WERI-Rb-1 (cell line): ENCODE measurements around the gene NDUFS8.

Experiments used
- DNase-seq: peaks from one replicate; pipeline ENCODE4 v3.0.0-alpha.2; 2020
- H3K27ac ChIP-seq: fragments of 250-450 bp; sonication (Bioruptor Pico); 2 replicates; pipeline ENCODE4 v1.5.1; 2020; ENCODE audit warnings: mild to moderate bottlenecking, moderate library complexity
- H3K27me3 ChIP-seq: fragments of 250-450 bp; sonication (Bioruptor Pico); 2 replicates; pipeline ENCODE4 v1.5.1; 2021; ENCODE audit warnings: mild to moderate bottlenecking, low read depth, moderate library complexity; ENCODE audit not compliant: insufficient read depth, severe bottlenecking
- H3K36me3 ChIP-seq: fragments of 250-450 bp; sonication (Bioruptor Pico); 2 replicates; pipeline ENCODE4 v1.5.1; 2020; ENCODE audit warnings: mild to moderate bottlenecking, moderate library complexity
- H3K4me3 ChIP-seq: 2 replicates; pipeline ENCODE4 v1.5.1; 2011; ENCODE audit warnings: low read depth, mild to moderate bottlenecking, control low read depth, low read length
- H3K9me3 ChIP-seq: fragments of 250-450 bp; sonication (Bioruptor Pico); 2 replicates; pipeline ENCODE4 v1.5.1; 2021; ENCODE audit warnings: mild to moderate bottlenecking, moderate library complexity; ENCODE audit not compliant: severe bottlenecking
- TF ChIP-seq, protein P1 (sequence below): IDR thresholded peaks from 2 replicates; pipeline ENCODE4 v1.5.1; 2011; ENCODE audit warnings: low read depth, mild to moderate bottlenecking, control low read depth, inconsistent platforms, low read length

NDUFS8 gene

DNA sequence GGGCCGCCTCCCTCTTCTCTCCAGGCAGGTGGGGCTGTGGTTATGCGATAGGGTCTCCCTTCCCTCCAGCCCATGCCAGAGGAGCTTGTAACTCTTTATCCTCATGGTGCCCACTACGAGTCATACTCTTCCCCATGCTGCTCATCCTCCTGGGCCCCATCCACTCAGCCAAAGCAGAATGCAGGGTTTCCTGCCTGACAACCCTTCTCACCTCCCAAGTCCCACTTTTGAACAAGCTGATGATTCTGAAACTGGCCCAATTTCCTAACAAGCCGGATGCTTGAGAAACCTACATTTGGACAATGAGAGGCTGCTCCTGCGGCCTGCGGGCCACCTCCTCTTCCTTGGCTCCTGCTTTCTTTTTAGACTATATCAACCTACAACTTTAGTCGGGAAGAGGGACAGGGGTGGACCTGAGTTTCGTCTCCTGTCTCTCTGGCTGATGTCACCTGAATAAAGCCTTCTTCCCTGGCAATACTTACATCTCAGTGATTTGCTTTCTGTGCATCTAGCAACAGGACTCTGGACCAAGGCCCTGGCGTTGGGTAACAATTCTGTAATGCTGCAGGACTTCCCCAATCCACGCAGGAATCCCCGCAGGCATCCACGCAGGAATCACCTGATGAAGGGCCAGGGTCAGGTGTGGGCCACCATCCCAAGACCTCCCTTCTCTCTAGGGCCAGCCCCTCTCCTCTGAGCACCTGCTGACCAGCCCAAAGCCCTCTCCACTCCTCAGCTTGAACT lies 1.5 kb upstream of the NDUFS8 start:
- no peak for DNase-seq
- Histone ChIP-seq H3K27me3 (no peaks in the 10 kb centered on the region), H3K4me3 (no peak overlapping the region), H3K36me3 (peaks cover 21% of the 10 kb centered on the region), H3K9me3 (peaks cover 3% of the 10 kb centered on the region), H3K27ac (no peak overlapping the region)
- TF ChIP-seq, protein P1, sequence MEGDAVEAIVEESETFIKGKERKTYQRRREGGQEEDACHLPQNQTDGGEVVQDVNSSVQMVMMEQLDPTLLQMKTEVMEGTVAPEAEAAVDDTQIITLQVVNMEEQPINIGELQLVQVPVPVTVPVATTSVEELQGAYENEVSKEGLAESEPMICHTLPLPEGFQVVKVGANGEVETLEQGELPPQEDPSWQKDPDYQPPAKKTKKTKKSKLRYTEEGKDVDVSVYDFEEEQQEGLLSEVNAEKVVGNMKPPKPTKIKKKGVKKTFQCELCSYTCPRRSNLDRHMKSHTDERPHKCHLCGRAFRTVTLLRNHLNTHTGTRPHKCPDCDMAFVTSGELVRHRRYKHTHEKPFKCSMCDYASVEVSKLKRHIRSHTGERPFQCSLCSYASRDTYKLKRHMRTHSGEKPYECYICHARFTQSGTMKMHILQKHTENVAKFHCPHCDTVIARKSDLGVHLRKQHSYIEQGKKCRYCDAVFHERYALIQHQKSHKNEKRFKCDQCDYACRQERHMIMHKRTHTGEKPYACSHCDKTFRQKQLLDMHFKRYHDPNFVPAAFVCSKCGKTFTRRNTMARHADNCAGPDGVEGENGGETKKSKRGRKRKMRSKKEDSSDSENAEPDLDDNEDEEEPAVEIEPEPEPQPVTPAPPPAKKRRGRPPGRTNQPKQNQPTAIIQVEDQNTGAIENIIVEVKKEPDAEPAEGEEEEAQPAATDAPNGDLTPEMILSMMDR = no peak

DNA sequence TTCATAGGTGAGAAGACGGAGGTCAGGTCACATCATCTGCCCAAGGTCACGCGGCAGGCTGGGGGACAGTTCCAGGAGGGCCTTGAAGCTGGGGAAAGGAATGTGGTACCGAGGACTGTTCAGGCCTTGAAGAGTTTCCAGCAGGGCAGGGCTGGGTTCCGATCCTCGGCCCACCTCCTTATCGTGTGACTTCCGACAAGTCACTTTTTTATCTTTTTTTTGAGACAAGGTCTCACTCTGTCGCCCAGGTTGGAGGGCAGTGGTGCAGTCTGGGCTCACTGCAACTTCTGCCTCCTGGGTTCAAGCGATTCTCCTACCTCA lies 623 bp downstream of the NDUFS8 start:
- DNase-seq = no peak
- Histone ChIP-seq H3K27ac (peak overlapping the region; percentile 98), H3K4me3 (peak overlapping the region; percentile 74), H3K9me3 (no peaks in the 10 kb centered on the region), H3K36me3 (peaks cover 26% of the 10 kb centered on the region), H3K27me3 (no peaks in the 10 kb centered on the region)
- TF ChIP-seq, protein P1 = no peak

DNA sequence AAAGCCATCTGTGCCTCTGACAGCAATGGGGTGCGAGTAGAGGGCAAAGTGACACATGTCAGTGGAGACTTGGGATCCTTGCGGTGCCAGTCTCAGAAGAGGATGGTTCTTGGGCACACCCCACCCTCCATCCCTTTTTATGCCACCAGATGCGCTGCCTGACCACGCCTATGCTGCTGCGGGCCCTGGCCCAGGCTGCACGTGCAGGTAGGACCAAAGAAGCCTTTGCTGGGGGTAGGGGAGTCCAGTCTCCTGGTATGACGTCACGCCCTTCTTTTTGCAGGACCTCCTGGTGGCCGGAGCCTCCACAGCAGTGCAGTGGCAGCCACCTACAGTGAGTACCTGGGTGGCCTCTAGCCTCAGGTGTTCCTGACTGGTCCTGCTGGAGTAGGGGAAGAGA lies 1.5 kb downstream of the NDUFS8 start:
- Histone ChIP-seq H3K36me3 (peaks cover 26% of the 10 kb centered on the region), H3K9me3 (no peaks in the 10 kb centered on the region), H3K27me3 (no peaks in the 10 kb centered on the region), H3K4me3 (no peak overlapping the region), H3K27ac (no peak overlapping the region)
- DNase-seq = no peak
- TF ChIP-seq, protein P1 = no peak

DNA sequence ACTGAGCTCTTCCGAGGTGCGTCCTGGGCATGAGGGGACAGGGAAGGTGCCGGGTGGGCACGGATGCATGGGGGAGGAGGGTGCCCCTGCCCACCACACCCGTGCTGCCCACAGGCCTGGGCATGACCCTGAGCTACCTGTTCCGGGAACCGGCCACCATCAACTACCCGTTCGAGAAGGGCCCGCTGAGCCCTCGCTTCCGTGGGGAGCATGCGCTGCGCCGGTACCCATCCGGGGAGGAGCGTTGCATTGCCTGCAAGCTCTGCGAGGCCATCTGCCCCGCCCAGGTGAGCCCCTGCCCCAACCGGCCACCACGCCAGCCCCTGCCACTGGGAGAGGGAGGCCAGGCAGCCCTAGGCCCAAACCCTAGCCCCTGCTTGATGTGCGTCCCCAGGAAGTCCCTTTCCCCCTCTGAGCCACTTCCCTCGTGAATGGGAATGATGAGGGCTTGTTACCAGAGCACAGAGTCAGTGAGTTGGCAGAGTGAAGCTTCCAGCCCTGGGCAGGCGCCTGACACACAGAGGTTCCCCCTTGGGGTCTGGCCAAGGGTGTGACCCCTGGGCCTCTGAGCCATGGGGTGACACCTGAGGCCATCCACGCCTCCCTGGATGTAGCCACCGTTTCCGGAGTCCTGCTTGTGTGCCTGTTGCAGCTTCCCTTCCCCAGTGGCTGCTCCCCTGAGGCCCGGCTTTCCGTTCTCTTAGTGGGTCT lies 2.7 kb downstream of the NDUFS8 start:
- DNase-seq = no peak
- no peaks in the 10 kb centered on the region for H3K27me3 ChIP-seq
- TF ChIP-seq, protein P1 = no peak
- H3K4me3 ChIP-seq = no peak overlapping the region
- H3K9me3 ChIP-seq = no peaks in the 10 kb centered on the region
- no peak overlapping the region for H3K27ac ChIP-seq
- H3K36me3 ChIP-seq = peaks cover 26% of the 10 kb centered on the region

GRCh38 chr11:68033708-68034045 lies 3.2 kb downstream of the NDUFS8 start:
- H3K9me3 ChIP-seq = no peaks in the 10 kb centered on the region
- DNase-seq = no peak
- no peak overlapping the region for H3K27ac ChIP-seq
- no peak overlapping the region for H3K4me3 ChIP-seq
- no peaks in the 10 kb centered on the region for H3K27me3 ChIP-seq
- TF ChIP-seq, protein P1 = no peak
- H3K36me3 ChIP-seq = peaks cover 26% of the 10 kb centered on the region
